Measurements from ENCODE around the gene E2F4. TPM values are rescaled to one million over a fixed set of nuclear protein-coding genes. Genes with fewer than 3 reads are reported as not detected.

The E2F4 gene
- total and polyA plus RNA-seq, 9 of the 15 experiments (the other 6 are each of a cell fraction or from before 2014, with no cell fraction given): 9.7 to 139 (median 106) TPM

- peak; percentile 65 for TF ChIP-seq ETV5 (CRISPR knock-in tag; IDR thresholded peaks at IDR 0.05; ENCODE audit: low read depth)
- TF ChIP-seq HNRNPUL1 (IDR thresholded peaks at IDR 0.05; ENCODE audit: low read length): no peak
- no peak for TF ChIP-seq IFI16 (CRISPR knock-in tag; IDR thresholded peaks at IDR 0.05)
- no peak for TF ChIP-seq FOXM1 (IDR thresholded peaks at IDR 0.05; ENCODE audit: low read depth)
- TF ChIP-seq FOXM1 (CRISPR knock-in tag; IDR thresholded peaks at IDR 0.05; ENCODE audit: low read depth): no peak
- no peak for TF ChIP-seq SREBF1 (IDR thresholded peaks at IDR 0.05; ENCODE audit: borderline replicate concordance, low read depth, low read length)
- no peak for TF ChIP-seq NCOA1 (IDR thresholded peaks at IDR 0.05; ENCODE audit: low read depth)
- TF ChIP-seq ZNF592 (IDR thresholded peaks at IDR 0.05): no peak
- no peak for TF ChIP-seq PREB (CRISPR knock-in tag; IDR thresholded peaks at IDR 0.05)
- no peak for TF ChIP-seq HMG20B (CRISPR knock-in tag; IDR thresholded peaks at IDR 0.05)
- no peak for TF ChIP-seq THRAP3 (IDR thresholded peaks at IDR 0.05; ENCODE audit: borderline replicate concordance)
- TF ChIP-seq ARID1B (IDR thresholded peaks at IDR 0.05): no peak
- no peak for TF ChIP-seq NFXL1 (CRISPR knock-in tag; IDR thresholded peaks at IDR 0.05)
- no peak for TF ChIP-seq MECOM (CRISPR knock-in tag; IDR thresholded peaks at IDR 0.05)
- TF ChIP-seq SIRT6 (IDR thresholded peaks at IDR 0.05; ENCODE audit: low read depth, low read length): no peak
- no peak for TF ChIP-seq ZNF134 (CRISPR knock-in tag; conservative IDR thresholded peaks at IDR 0.05)
- no peak for TF ChIP-seq ILF3 (IDR thresholded peaks at IDR 0.05; ENCODE audit: borderline replicate concordance)
- no peak for TF ChIP-seq MED1 (CRISPR knock-in tag; IDR thresholded peaks at IDR 0.05; ENCODE audit: borderline replicate concordance)
- TF ChIP-seq KHSRP (IDR thresholded peaks at IDR 0.05): no peak
- TF ChIP-seq VEZF1 (CRISPR knock-in tag; IDR thresholded peaks at IDR 0.05): peak; percentile 52
Observed at GRCh38 chr16:67191995-67192681, at the start of gene E2F4 (continued).
